ENCODE data around the gene KRT76.
"Not testable (repeated sequence)": the region's sequence is repeated elsewhere in the genome, so short reads cannot be mapped to it uniquely, and the experiment has no call there.

KRT76 gene

GRCh38 chr12:52796429-52796794 lies 19.3 kb upstream of the KRT76 start:
- no peak overlapping the region for H3K27ac ChIP-seq
- TF ChIP-seq CTCF (IDR thresholded peaks at IDR 0.05), result no peak
- no peak for TF ChIP-seq ZFX (IDR thresholded peaks at IDR 0.05; ENCODE audit: borderline replicate concordance)

GRCh38 chr12:52795694-52796428 lies 18.7 kb upstream of the KRT76 start, which contains the start of gene KRT3:
Gene KRT3 (minus strand): TSS chr12:52796117. CDS start chr12:52796042, 75 bp downstream.
- H3K27ac ChIP-seq, result no peak within 1 kb of the TSS
- TF ChIP-seq ZFX (IDR thresholded peaks at IDR 0.05; ENCODE audit: borderline replicate concordance) (no peak), CTCF (IDR thresholded peaks at IDR 0.05) (no peak)

GRCh38 chr12:52795332-52795674 lies 18.2 kb upstream of the KRT76 start:
- not testable (repeated sequence) for H3K27ac ChIP-seq

GRCh38 chr12:52794479-52795331 lies 17.6 kb upstream of the KRT76 start:
- TF ChIP-seq CTCF (IDR thresholded peaks at IDR 0.05) (no peak), ZFX (IDR thresholded peaks at IDR 0.05; ENCODE audit: borderline replicate concordance) (no peak)
- no peak overlapping the region for H3K27ac ChIP-seq

GRCh38 chr12:52792185-52793029 lies 15.3 kb upstream of the KRT76 start:
- H3K27ac ChIP-seq, result no peak overlapping the region
- no peak for TF ChIP-seq ZFX (IDR thresholded peaks at IDR 0.05; ENCODE audit: borderline replicate concordance)
- TF ChIP-seq CTCF (IDR thresholded peaks at IDR 0.05), result no peak

GRCh38 chr12:52791271-52792184 lies 14.4 kb upstream of the KRT76 start:
- H3K27ac ChIP-seq, result no peak overlapping the region
- TF ChIP-seq ZFX (IDR thresholded peaks at IDR 0.05; ENCODE audit: borderline replicate concordance), result no peak
- no peak for TF ChIP-seq CTCF (IDR thresholded peaks at IDR 0.05)
